Peyer's patch (tissue), 4 donors: ENCODE results near the gene IQCM. TPM values are rescaled to one million over a fixed set of nuclear protein-coding genes. Genes with fewer than 3 reads are reported as not detected.

Experiments used
- DNase-seq, 3 donors: peaks; one replicate each; pipeline ENCODE4 v3.0.0-alpha.2; 2017 to 2019
- H3K27ac ChIP-seq, 4 donors: fragments of 200-600 bp; sonication (generic); one replicate each; pipeline ENCODE4 v1.5.1; 2016 to 2019
- H3K27me3 ChIP-seq, 2 donors: fragments of 200-600 bp; sonication (generic); one replicate each; pipeline ENCODE4 v1.5.1; 2019
- H3K36me3 ChIP-seq, 3 donors: fragments of 200-600 bp; sonication (generic); one replicate each; pipeline ENCODE4 v1.5.1; 2016 to 2019
- H3K4me1 ChIP-seq, 4 donors: fragments of 200-600 bp; sonication (generic); one replicate each; pipeline ENCODE4 v1.5.1; 2016 to 2019
- H3K4me3 ChIP-seq, 4 donors: fragments of 200-600 bp; sonication (generic); 1 replicate in 3 of 4; 2 replicates in 1 of 4; pipeline ENCODE4 v1.5.1; 2016 to 2019; ENCODE audit warnings: mild to moderate bottlenecking in 1 of 4
- H3K9me3 ChIP-seq, 4 donors: fragments of 200-600 bp; sonication (generic); one replicate each; pipeline ENCODE4 v1.5.1; 2016 to 2019; ENCODE audit warnings: mild to moderate bottlenecking in 1 of 4
- POLR2A ChIP-seq, 2 donors: fragments of 450-650 bp; IDR thresholded peaks; one replicate each; pipeline ENCODE4 v1.5.1; 2017; ENCODE audit warnings: antibody characterized with exemption in 2 of 2, mild to moderate bottlenecking in 2 of 2, moderate library complexity in 2 of 2
- total RNA-seq, 4 donors: library from RNA; depleted of rRNA; stranded (reverse); fragments of >200 nt; gene quantifications; one replicate each; pipeline ENCODE4 v1.1.0, GENCODE V29; 2016
- TF ChIP-seq, protein P1 (sequence below), 6 experiments: fragments of 450-650 bp in 4 of 6; fragments of 200-600 bp in 2 of 6; sonication (generic) in 1 of 6; IDR thresholded peaks; one replicate each; pipeline ENCODE4 v1.5.1; 2017 to 2019; ENCODE audit warnings: antibody characterized with exemption in 6 of 6, mild to moderate bottlenecking in 3 of 6, moderate library complexity in 1 of 6

IQCM gene
- total RNA-seq, 4 donors from 2014 or later: not detected

GRCh38 chr4:149584722-149585121, 230.9 kb downstream of the IQCM start:
- Histone ChIP-seq H3K4me1 (no peaks in the 10 kb centered on the region), H3K27me3 (no peaks in the 10 kb centered on the region), H3K36me3 (no peaks in the 10 kb centered on the region), H3K4me3 (no peak overlapping the region), H3K9me3 (peaks cover 0 to 3% (median 0%) of the 10 kb centered on the region in 4 donors), H3K27ac (no peak overlapping the region)
- no peak for TF ChIP-seq POLR2A (IDR thresholded peaks at IDR 0.05)
- TF ChIP-seq, protein P1, sequence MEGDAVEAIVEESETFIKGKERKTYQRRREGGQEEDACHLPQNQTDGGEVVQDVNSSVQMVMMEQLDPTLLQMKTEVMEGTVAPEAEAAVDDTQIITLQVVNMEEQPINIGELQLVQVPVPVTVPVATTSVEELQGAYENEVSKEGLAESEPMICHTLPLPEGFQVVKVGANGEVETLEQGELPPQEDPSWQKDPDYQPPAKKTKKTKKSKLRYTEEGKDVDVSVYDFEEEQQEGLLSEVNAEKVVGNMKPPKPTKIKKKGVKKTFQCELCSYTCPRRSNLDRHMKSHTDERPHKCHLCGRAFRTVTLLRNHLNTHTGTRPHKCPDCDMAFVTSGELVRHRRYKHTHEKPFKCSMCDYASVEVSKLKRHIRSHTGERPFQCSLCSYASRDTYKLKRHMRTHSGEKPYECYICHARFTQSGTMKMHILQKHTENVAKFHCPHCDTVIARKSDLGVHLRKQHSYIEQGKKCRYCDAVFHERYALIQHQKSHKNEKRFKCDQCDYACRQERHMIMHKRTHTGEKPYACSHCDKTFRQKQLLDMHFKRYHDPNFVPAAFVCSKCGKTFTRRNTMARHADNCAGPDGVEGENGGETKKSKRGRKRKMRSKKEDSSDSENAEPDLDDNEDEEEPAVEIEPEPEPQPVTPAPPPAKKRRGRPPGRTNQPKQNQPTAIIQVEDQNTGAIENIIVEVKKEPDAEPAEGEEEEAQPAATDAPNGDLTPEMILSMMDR (IDR thresholded peaks at IDR 0.05): no peak
- DNase-seq: no peak

GRCh38 chr4:149574971-149575370, 240.7 kb downstream of the IQCM start:
- Histone ChIP-seq H3K4me3 (no peak overlapping the region), H3K36me3 (no peaks in the 10 kb centered on the region), H3K4me1 (no peaks in the 10 kb centered on the region), H3K27me3 (no peaks in the 10 kb centered on the region), H3K27ac (no peak overlapping the region), H3K9me3 (no peaks in the 10 kb centered on the region)
- TF ChIP-seq, protein P1 (IDR thresholded peaks at IDR 0.05): no peak
- TF ChIP-seq POLR2A (IDR thresholded peaks at IDR 0.05): no peak
- DNase-seq: no peak

GRCh38 chr4:149572716-149573115, 242.9 kb downstream of the IQCM start:
- TF ChIP-seq, protein P1 (IDR thresholded peaks at IDR 0.05): no peak
- no peak for TF ChIP-seq POLR2A (IDR thresholded peaks at IDR 0.05)
- no peaks in the 10 kb centered on the region for H3K9me3 ChIP-seq
- no peaks in the 10 kb centered on the region for H3K36me3 ChIP-seq
- no peak overlapping the region for H3K4me3 ChIP-seq
- DNase-seq: no peak
- H3K4me1 ChIP-seq: no peaks in the 10 kb centered on the region
- H3K27ac ChIP-seq: no peak overlapping the region
- H3K27me3 ChIP-seq: no peaks in the 10 kb centered on the region

GRCh38 chr4:149555799-149556198, 259.8 kb downstream of the IQCM start:
- TF ChIP-seq, protein P1 (IDR thresholded peaks at IDR 0.05): no peak
- TF ChIP-seq POLR2A (IDR thresholded peaks at IDR 0.05): no peak

DNA sequence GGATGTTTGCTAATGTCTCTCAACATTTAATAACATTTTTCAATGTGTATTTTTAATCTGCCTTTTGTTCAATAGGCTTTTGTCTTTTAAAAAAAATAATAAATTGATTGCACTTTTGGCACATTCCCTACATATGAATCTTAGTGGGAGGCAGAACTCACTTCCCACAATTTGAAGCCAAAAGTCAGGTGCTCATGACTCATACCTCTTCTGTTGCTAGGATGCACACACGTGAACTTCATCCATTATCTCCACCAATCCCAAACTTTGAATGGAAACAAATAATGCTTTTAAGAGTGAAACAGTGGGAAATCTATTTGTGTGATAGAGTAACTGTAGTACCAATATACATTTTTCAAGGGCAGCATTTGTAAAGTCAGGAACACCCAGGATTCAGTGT, 260.5 kb downstream of the IQCM start:
- DNase-seq: no peak
- Histone ChIP-seq H3K4me3 (no peak overlapping the region), H3K9me3 (no peaks in the 10 kb centered on the region), H3K27me3 (no peaks in the 10 kb centered on the region), H3K36me3 (no peaks in the 10 kb centered on the region), H3K27ac (no peak overlapping the region), H3K4me1 (no peaks in the 10 kb centered on the region)
- TF ChIP-seq POLR2A (IDR thresholded peaks at IDR 0.05): no peak
- TF ChIP-seq, protein P1 (IDR thresholded peaks at IDR 0.05): no peak

More at GRCh38 chr4:149555799-149556198, 259.8 kb downstream of the IQCM start:
- Histone ChIP-seq H3K36me3 (no peaks in the 10 kb centered on the region), H3K27ac (no peak overlapping the region), H3K27me3 (no peaks in the 10 kb centered on the region), H3K4me1 (no peaks in the 10 kb centered on the region), H3K4me3 (no peak overlapping the region), H3K9me3 (no peaks in the 10 kb centered on the region)
- no peak for DNase-seq

GRCh38 chr4:149553959-149554520, 261.6 kb downstream of the IQCM start:
- no peaks in the 10 kb centered on the region for H3K4me1 ChIP-seq
- H3K4me3 ChIP-seq: no peak overlapping the region
- H3K36me3 ChIP-seq: no peaks in the 10 kb centered on the region
- H3K9me3 ChIP-seq: no peaks in the 10 kb centered on the region
- TF ChIP-seq POLR2A (IDR thresholded peaks at IDR 0.05): no peak
- TF ChIP-seq, protein P1 (IDR thresholded peaks at IDR 0.05): no peak
- no peak overlapping the region for H3K27ac ChIP-seq
- no peak for DNase-seq
- no peaks in the 10 kb centered on the region for H3K27me3 ChIP-seq
